ENCODE data around the gene PLXND1.

DNA sequence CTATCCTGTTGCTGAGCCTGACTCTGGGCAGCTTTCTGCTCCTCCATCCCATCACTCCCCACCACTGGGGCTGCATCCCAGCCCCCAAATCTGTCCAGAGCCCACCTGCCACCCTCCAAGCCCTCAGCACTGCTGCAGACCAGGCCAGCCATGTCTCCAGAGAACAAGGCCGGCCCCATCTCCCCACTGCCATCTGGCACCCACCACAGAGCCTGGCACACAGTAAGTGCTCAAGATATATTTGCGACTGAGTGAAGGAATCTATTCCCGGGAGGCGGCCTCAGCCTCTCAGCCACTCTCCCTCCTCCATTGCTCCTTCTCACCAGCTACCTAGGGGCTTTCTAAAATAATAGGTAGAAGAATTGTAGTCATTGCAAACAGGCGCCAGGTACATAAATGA is 4.8 kb downstream of the PLXND1 start:
- TF ChIP-seq, protein P1, sequence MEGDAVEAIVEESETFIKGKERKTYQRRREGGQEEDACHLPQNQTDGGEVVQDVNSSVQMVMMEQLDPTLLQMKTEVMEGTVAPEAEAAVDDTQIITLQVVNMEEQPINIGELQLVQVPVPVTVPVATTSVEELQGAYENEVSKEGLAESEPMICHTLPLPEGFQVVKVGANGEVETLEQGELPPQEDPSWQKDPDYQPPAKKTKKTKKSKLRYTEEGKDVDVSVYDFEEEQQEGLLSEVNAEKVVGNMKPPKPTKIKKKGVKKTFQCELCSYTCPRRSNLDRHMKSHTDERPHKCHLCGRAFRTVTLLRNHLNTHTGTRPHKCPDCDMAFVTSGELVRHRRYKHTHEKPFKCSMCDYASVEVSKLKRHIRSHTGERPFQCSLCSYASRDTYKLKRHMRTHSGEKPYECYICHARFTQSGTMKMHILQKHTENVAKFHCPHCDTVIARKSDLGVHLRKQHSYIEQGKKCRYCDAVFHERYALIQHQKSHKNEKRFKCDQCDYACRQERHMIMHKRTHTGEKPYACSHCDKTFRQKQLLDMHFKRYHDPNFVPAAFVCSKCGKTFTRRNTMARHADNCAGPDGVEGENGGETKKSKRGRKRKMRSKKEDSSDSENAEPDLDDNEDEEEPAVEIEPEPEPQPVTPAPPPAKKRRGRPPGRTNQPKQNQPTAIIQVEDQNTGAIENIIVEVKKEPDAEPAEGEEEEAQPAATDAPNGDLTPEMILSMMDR (IDR thresholded peaks at IDR 0.05), result no peak
- TF ChIP-seq POLR2A (IDR thresholded peaks at IDR 0.05) (no peak), EP300 (IDR thresholded peaks at IDR 0.05) (no peak)
